HTERT RPE-1 (cell line): ENCODE measurements around the gene PROM2.

Experiments
- in situ Hi-C: fragments of 300-500 bp; cut with MboI; formaldehyde crosslinking; loops from 4 replicates; pipeline ENCODE4 v1.14.3; 2020; ENCODE audit warnings: low sequenced_read_pairs

The PROM2 gene

GRCh38 chr2:95336406-95336805 lies 62.2 kb downstream of the PROM2 start:
- in situ Hi-C loops = no loop called here

- in situ Hi-C loops = no loop called here
Measured at GRCh38 chr2:95337829-95338228, 63.6 kb downstream of the PROM2 start.
